GM06990 (cell line): Measurements from ENCODE around the gene UFC1.

ENCODE experiments used
- DNase-seq: peaks from one replicate; pipeline ENCODE4 v3.0.0-alpha.2; 2011; ENCODE audit not compliant: insufficient read length; ENCODE audit errors: extremely low read depth
- H3K27me3 ChIP-seq: replicated peaks from 2 replicates; pipeline ENCODE4 v1.6.0; 2011; ENCODE audit warnings: low read length; ENCODE audit not compliant: control insufficient read depth, insufficient read depth
- H3K36me3 ChIP-seq: 2 replicates; pipeline ENCODE4 v1.5.1; 2011; ENCODE audit warnings: low read length; ENCODE audit not compliant: control insufficient read depth, insufficient read depth
- H3K4me3 ChIP-seq: replicated peaks from 2 replicates; pipeline ENCODE4 v1.5.1; 2011; ENCODE audit warnings: low read depth, mild to moderate bottlenecking, control low read depth, low read length
- CTCF ChIP-seq: IDR thresholded peaks from 2 replicates; pipeline ENCODE4 v1.5.1; 2011; ENCODE audit warnings: low read length, control low read depth, mild to moderate bottlenecking, inconsistent platforms; ENCODE audit not compliant: insufficient read depth, poor library complexity, severe bottlenecking

The UFC1 gene

GRCh38 chr1:161158316-161159010 lies 4.7 kb downstream of the UFC1 start:
- Histone ChIP-seq H3K4me3 (no peak overlapping the region), H3K27me3 (no peaks in the 10 kb centered on the region), H3K36me3 (peaks cover 3% of the 10 kb centered on the region; the same call in 1 of the 2 replicates)
- no peak for DNase-seq
- TF ChIP-seq CTCF: no peak

GRCh38 chr1:161159087-161159912 lies 5.5 kb downstream of the UFC1 start, which contains the start of gene USP21:
USP21 (plus strand) TSS chr1:161159500; CDS start chr1:161160641, 1,141 bp downstream.
- H3K4me3 ChIP-seq: peak within 1 kb of the TSS; percentile 77
- peak; percentile 89 for DNase-seq
- TF ChIP-seq CTCF: peak; percentile 24
- no peaks in the 10 kb centered on the region for H3K27me3 ChIP-seq
- H3K36me3 ChIP-seq: peaks cover 3% of the 10 kb centered on the region; the same call in 1 of the 2 replicates

DNA sequence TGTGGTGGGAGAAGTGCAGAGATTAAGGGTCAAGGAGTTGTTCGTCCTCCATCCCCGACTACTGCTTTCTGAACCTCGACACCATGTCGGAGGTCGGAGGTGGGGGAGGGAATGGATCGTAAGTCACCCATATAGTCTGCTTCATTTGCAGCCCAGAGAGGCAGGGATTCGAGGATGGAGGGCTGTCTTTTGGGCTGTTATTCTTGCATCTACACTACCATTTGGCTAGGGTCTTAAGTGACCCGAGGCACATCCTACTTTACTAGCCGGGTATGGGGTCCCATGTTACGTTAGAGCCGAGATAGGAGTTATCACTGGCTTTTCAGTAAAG lies 6.1 kb downstream of the UFC1 start:
- H3K36me3 ChIP-seq: peaks cover 3% of the 10 kb centered on the region; the same call in 1 of the 2 replicates
- H3K4me3 ChIP-seq: peak overlapping the region; percentile 77
- DNase-seq: no peak
- H3K27me3 ChIP-seq: no peaks in the 10 kb centered on the region
- no peak for TF ChIP-seq CTCF

GRCh38 chr1:161160671-161161145 lies 6.9 kb downstream of the UFC1 start:
- peaks cover 3% of the 10 kb centered on the region for H3K36me3 ChIP-seq
- H3K27me3 ChIP-seq: no peaks in the 10 kb centered on the region
- no peak for DNase-seq
- no peak overlapping the region for H3K4me3 ChIP-seq
- no peak for TF ChIP-seq CTCF

- no peak for TF ChIP-seq CTCF
- Histone ChIP-seq H3K27me3 (no peaks in the 10 kb centered on the region), H3K36me3 (peaks cover 3% of the 10 kb centered on the region), H3K4me3 (no peak overlapping the region)
- no peak for DNase-seq
These were observed 7.9 kb downstream of the UFC1 start for GRCh38 chr1:161161652-161162051.
